Gastrocnemius medialis (tissue), 4 donors: Measurements from ENCODE around the gene SIN3A. TPM values are rescaled to one million over a fixed set of nuclear protein-coding genes. Genes with fewer than 3 reads are reported as not detected.
"Not testable (repeated sequence)": the region's sequence is repeated elsewhere in the genome, so short reads cannot be mapped to it uniquely, and the experiment has no call there.

Experiments
- ATAC-seq, 2 donors: fragments of 150-250 bp; one replicate each; pipeline ENCODE4 v1.9.1; 2016
- DNase-seq, 2 donors: peaks; one replicate each; pipeline ENCODE4 v3.0.0-alpha.2; 2019
- H3K27ac ChIP-seq, 4 donors: fragments of 200-600 bp; sonication (generic); 1 replicate in 1 of 4; 2 replicates in 3 of 4; pipeline ENCODE4 v1.5.1; 2016 to 2018; ENCODE audit warnings: mild to moderate bottlenecking in 2 of 4, moderate library complexity in 1 of 4
- H3K27me3 ChIP-seq, 3 donors: fragments of 200-600 bp; sonication (generic) in 2 of 3; 1 replicate in 1 of 3; 2 replicates in 2 of 3; pipeline versions ENCODE4 v1.5.1 to v1.6.0; 2016 to 2019; ENCODE audit warnings: mild to moderate bottlenecking in 1 of 3, moderate library complexity in 1 of 3
- H3K36me3 ChIP-seq, 2 donors: fragments of 200-600 bp; sonication (generic) in 1 of 2; one replicate each; pipeline ENCODE4 v1.5.1; 2017 to 2018
- H3K4me1 ChIP-seq, 2 donors: fragments of 200-600 bp; sonication (generic) in 1 of 2; one replicate each; pipeline ENCODE4 v1.5.1; 2016 to 2017; ENCODE audit warnings: mild to moderate bottlenecking in 2 of 2
- H3K4me3 ChIP-seq, 4 donors: fragments of 200-600 bp; sonication (generic) in 3 of 4; 1 replicate in 1 of 4; 2 replicates in 3 of 4; pipeline ENCODE4 v1.5.1; 2016 to 2019; ENCODE audit warnings: mild to moderate bottlenecking in 2 of 4
- H3K9me3 ChIP-seq, 3 donors: fragments of 200-600 bp; sonication (generic) in 2 of 3; 1 replicate in 1 of 3; 2 replicates in 2 of 3; pipeline ENCODE4 v1.5.1; 2016 to 2019
- POLR2A ChIP-seq, 2 donors: fragments of 450-650 bp; IDR thresholded peaks; one replicate each; pipeline ENCODE4 v1.6.1; 2017; ENCODE audit warnings: antibody characterized with exemption in 2 of 2, mild to moderate bottlenecking in 2 of 2, moderate library complexity in 2 of 2
- in situ Hi-C, 4 donors: fragments of 200-750 bp; cut with MboI; loops; one replicate each; pipeline versions ENCODE4 v1.15.0 to v1.8.0; 2017; ENCODE audit warnings: low sequenced_read_pairs in 4 of 4
- intact Hi-C: fragments of 100-400 bp; cut with DNase I; formaldehyde crosslinking; loops from one replicate; pipeline ENCODE4 v1.15.1; 2023; ENCODE audit warnings: low total_unique reads
- total RNA-seq, 4 donors: library from RNA; depleted of rRNA; stranded (reverse); fragments of >200 nt; gene quantifications; one replicate each; pipeline versions ENCODE4 v1.1.0 to v1.2.3, GENCODE V29; 2016
- TF ChIP-seq, protein P1 (sequence below), 5 experiments: fragments of 450-650 bp in 3 of 5; fragments of 200-600 bp in 2 of 5; sonication (generic) in 2 of 5; IDR thresholded peaks in 4 of 5; conservative IDR thresholded peaks in 1 of 5; 1 replicate in 4 of 5; 2 replicates in 1 of 5; pipeline ENCODE4 v1.5.1; 2016 to 2019; ENCODE audit warnings: antibody characterized with exemption in 5 of 5, mild to moderate bottlenecking in 3 of 5, moderate library complexity in 3 of 5

The SIN3A gene
- total RNA-seq, 4 donors from 2014 or later, result 16.1 to 25.3 (median 21.0) TPM

DNA sequence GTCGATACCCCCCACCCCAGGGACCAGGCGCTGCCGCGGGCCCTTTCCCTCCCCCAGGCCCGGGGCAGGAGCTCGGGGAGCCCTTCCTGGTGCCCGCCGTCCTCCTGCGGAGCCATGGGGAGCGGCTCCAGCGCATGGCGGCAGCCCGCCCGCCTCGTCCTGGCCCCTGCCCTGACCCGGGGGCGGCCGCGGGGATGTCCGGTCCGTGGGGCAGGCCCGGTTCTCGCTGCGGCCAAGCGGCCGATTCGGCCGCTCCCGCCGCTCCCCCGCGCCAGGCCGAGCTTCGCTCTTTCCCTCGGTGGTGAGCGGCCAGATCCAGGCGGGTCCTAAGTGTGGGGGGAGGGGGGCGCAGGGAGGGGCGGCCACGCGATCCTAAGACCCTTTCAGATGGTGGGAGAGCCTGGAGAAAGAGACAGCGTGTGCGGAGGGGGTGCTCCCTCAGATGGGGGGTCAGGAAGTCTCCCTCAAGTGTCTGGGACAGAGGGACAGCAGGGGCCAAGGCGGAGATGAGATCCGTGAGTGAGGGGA lies 103.4 kb downstream of the SIN3A start:
- peak overlapping the region; percentile 73 to 95 (median 92) for H3K4me3 ChIP-seq
- no peaks in the 10 kb centered on the region for H3K36me3 ChIP-seq
- DNase-seq, result no peak
- no peaks in the 10 kb centered on the region for H3K9me3 ChIP-seq
- TF ChIP-seq POLR2A (IDR thresholded peaks at IDR 0.05), result no peak
- TF ChIP-seq, protein P1, sequence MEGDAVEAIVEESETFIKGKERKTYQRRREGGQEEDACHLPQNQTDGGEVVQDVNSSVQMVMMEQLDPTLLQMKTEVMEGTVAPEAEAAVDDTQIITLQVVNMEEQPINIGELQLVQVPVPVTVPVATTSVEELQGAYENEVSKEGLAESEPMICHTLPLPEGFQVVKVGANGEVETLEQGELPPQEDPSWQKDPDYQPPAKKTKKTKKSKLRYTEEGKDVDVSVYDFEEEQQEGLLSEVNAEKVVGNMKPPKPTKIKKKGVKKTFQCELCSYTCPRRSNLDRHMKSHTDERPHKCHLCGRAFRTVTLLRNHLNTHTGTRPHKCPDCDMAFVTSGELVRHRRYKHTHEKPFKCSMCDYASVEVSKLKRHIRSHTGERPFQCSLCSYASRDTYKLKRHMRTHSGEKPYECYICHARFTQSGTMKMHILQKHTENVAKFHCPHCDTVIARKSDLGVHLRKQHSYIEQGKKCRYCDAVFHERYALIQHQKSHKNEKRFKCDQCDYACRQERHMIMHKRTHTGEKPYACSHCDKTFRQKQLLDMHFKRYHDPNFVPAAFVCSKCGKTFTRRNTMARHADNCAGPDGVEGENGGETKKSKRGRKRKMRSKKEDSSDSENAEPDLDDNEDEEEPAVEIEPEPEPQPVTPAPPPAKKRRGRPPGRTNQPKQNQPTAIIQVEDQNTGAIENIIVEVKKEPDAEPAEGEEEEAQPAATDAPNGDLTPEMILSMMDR (IDR thresholded peaks at IDR 0.05 in 4 of 5, conservative IDR thresholded peaks at IDR 0.05 in 1 of 5), result no peak
- intact Hi-C loops (loop anchor here (1.0 kb wide), 1 partner anchor 13 kb away; no protein-coding TSS in a partner anchor), in situ Hi-C loops (no loop called here)
- H3K4me1 ChIP-seq, result peaks cover 7 to 14% of the 10 kb centered on the region in 2 donors
- ATAC-seq, result peak; percentile 8 to 42
- no peaks in the 10 kb centered on the region for H3K27me3 ChIP-seq
- peak overlapping the region; percentile 60 to 85 (median 78) for H3K27ac ChIP-seq

DNA sequence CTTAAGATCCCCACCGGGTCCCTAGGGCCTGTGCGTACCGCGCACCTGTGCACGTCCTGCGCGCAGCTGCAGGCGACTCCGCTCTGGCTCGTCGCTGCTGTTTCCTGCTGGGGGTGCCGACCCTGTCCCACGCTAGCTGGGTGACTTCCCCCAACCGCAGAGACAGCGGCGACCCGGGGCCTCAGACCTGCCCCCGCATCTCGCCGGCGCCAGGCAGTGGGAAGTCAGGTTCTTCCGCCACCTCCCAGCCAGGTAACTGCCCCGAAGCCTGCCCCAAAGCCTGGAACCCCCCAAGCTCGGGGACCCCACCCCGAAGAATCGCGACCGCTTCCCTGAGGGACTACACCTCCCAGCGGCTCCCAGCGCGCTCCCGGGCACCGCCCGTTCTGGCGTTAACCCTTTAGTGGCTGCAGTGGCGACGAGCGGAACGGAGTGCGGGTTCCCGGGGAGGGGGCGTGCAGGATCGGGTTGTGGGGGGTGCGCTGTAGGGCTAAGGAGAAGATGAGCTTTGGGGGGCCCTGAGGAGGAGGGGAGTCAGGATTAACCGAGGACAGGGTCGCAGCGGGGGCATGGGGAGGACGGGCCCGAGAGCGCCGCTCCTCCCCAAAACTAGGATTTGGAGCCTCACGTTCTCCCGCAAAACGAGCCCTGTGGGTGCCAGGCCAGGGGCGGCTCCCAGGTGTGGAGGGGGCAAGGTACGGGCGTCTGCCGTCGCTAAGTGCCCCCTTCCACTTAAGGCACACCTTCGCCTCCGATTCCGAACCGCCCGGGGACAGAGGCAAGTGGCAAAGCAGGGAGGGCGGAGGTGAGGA lies 104.1 kb downstream of the SIN3A start:
- DNase-seq (peak in 1 of 2 donors; percentile 44), ATAC-seq (peak; percentile 70 to 80)
- peaks cover 7 to 14% of the 10 kb centered on the region in 2 donors for H3K4me1 ChIP-seq
- H3K4me3 ChIP-seq, result peak overlapping the region; percentile 73 to 95 (median 92)
- H3K27ac ChIP-seq, result peak overlapping the region; percentile 60 to 85 (median 78)
- no peaks in the 10 kb centered on the region for H3K36me3 ChIP-seq
- in situ Hi-C loops (no loop called here), intact Hi-C loops (loop anchor here (1.0 kb wide), 1 partner anchor 12 kb away; no protein-coding TSS in a partner anchor)
- TF ChIP-seq, protein P1 (IDR thresholded peaks at IDR 0.05 in 4 of 5, conservative IDR thresholded peaks at IDR 0.05 in 1 of 5), result peak in 1 of 5 experiments; percentile 12
- no peak for TF ChIP-seq POLR2A (IDR thresholded peaks at IDR 0.05)
- H3K27me3 ChIP-seq, result no peaks in the 10 kb centered on the region
- no peaks in the 10 kb centered on the region for H3K9me3 ChIP-seq

DNA sequence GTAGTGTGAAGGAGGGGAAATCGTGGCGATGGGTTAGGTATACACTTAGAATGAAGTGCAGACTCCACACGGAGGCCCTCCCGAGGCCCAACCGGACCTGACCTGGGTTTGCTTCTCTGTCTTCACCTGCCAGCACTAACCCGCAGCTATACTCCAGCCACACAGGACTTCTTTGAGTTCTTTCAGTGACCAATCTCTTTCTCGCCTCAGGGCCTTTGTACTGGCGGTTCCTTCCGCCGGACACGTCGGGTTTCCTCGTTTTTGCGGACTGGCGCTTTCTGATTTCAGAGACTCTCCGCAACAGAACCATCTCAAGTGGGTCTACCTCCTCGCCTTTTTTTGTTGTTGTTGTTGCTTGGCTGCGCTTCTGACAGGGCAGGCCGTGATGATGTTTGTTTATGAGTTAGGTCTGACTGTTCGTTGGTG lies 104.7 kb downstream of the SIN3A start, which contains the start of gene NEIL1:
Gene NEIL1, plus strand, starts transcription at position 244 of the 426 bp plus-strand sequence. CDS start 1,867 bp downstream, outside the sequence.
- in situ Hi-C loops, result no loop called here
- no peak for DNase-seq
- intact Hi-C loops, result no loop called here
- peak within 1 kb of the TSS; percentile 60 to 85 (median 78) for H3K27ac ChIP-seq
- H3K27me3 ChIP-seq, result no peaks in the 10 kb centered on the region
- H3K9me3 ChIP-seq, result no peaks in the 10 kb centered on the region
- TF ChIP-seq, protein P1 (IDR thresholded peaks at IDR 0.05 in 4 of 5, conservative IDR thresholded peaks at IDR 0.05 in 1 of 5), result no peak
- no peak for TF ChIP-seq POLR2A (IDR thresholded peaks at IDR 0.05)
- H3K4me3 ChIP-seq, result peak within 1 kb of the TSS; percentile 73 to 95 (median 92)
- H3K36me3 ChIP-seq, result no peaks in the 10 kb centered on the region
- H3K4me1 ChIP-seq, result peaks cover 7 to 14% of the 10 kb centered on the region in 2 donors
- ATAC-seq, result peak in 1 of 2 donors; percentile 8

DNA sequence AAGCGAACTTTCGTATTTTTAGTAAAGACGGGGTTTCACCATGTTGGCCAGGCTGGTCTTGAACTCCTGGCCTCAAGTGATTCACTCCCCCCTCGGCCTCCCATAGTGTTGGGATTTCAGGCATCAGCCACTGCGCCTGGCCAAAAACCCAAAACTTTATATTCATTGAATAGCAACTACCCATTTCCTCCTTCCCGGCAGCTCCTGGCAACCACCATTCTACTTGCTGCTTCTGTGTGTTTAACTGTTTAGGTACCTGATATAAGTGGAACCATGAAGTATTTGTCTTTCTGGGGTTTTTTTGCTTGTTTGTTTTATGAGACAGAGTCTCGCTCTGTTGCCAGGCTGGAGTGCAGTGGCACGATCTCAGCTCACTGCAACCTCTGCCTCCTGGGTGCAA lies 107.5 kb downstream of the SIN3A start:
- H3K27ac ChIP-seq, DNase-seq, in situ Hi-C loops, H3K27me3 ChIP-seq, ATAC-seq, H3K9me3 ChIP-seq, H3K4me3 ChIP-seq, intact Hi-C loops, H3K36me3 ChIP-seq: not testable (repeated sequence)
- H3K4me1 ChIP-seq, result peaks cover 7 to 12% of the 10 kb centered on the region in 2 donors

DNA sequence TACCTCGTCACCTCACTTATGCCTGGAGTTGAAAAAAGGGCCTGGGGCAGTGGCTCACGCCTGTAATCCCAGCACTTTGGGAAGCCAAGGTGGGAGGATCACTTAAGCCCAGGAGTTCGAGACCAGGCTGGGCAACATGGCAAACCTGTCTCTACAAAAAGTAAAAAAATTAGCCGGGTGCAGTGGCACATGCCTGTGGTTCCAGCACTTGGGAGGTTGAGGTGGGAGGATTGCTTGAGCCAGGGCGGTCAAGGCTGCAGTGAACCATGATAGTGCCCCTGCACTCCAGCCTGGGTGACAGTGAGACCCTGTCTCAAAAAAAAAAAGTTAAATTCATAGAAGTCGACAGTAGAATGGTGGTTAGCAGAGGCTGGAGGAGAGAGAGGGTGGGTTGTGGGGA lies 109.3 kb downstream of the SIN3A start:
- no peaks in the 10 kb centered on the region for H3K9me3 ChIP-seq
- no peaks in the 10 kb centered on the region for H3K27me3 ChIP-seq
- TF ChIP-seq, protein P1 (IDR thresholded peaks at IDR 0.05 in 4 of 5, conservative IDR thresholded peaks at IDR 0.05 in 1 of 5), result no peak
- no peak for TF ChIP-seq POLR2A (IDR thresholded peaks at IDR 0.05)
- H3K4me3 ChIP-seq, result no peak overlapping the region
- H3K4me1 ChIP-seq, result peaks cover 4% of the 10 kb centered on the region in 2 donors
- ATAC-seq (no peak), DNase-seq (no peak)
- in situ Hi-C loops (no loop called here), intact Hi-C loops (no loop called here)
- no peak overlapping the region for H3K27ac ChIP-seq
- no peaks in the 10 kb centered on the region for H3K36me3 ChIP-seq
